DMS114 treated with DMSO at 0.1 percent for 48 hours (cell line): ENCODE results near the gene CLIC4.
"Not testable (repeated sequence)": the region's sequence is repeated elsewhere in the genome, so short reads cannot be mapped to it uniquely, and the experiment has no call there.

Experiments used
- DNase-seq: peaks from one replicate; lab custom pipeline; 2025; ENCODE audit not compliant: unreplicated experiment; lab: John Stamatoyannopoulos, UW

CLIC4 gene

DNA sequence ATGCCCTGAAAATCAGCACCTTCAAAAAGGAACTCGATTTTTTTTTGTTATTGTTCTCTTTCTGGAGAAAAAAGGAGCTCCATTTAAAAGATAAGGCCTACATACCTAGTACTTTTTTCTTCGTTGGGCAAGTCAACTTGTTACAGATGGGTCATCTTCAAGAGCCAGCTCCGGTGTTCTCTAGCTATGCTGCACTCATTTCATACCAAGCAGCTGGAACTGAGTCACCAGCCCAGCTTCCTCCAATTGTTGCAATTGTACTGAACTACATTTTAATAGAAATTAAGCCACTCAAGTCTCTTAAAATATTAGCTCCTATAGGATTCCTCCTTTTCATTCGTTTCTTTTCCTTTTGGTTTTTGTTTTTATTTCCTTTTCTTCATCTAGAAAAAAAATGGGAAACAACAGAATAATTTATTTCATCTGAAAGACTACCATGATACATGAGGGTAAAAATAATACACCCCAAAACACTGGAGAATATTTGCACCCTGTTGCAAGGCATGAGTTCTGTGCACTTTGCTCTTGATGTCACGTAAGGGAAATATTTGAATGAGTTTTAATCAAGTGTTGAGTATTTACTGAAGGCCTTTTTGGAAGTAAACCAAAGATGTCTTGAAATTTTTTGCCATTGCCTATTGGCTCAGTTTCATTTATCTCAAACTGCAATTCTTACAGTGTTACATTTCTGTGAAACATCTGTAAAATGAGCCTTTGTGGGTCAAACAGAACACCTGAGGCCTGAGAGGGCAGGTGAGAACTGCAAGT lies 60.5 kb downstream of the CLIC4 start:
- no peak for DNase-seq

DNA sequence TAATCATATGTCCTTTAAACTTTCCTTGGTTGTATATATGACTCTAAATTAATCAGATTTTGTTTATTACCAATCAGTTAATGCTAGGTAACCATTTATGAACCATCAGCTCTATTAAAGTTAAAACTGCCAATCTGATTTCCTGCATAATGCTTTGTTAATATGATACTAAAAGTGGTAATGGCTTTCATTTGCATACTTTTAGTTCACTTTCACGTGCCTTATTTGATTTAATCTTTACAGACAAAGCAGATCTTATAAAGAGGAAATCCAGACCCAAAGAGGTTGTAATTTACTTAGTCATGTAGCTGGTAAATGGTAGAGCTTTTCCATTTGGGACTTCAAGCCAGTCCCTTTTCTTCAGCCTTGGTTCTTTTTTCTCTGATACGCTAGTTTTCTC lies 61.3 kb downstream of the CLIC4 start:
- no peak for DNase-seq

DNA sequence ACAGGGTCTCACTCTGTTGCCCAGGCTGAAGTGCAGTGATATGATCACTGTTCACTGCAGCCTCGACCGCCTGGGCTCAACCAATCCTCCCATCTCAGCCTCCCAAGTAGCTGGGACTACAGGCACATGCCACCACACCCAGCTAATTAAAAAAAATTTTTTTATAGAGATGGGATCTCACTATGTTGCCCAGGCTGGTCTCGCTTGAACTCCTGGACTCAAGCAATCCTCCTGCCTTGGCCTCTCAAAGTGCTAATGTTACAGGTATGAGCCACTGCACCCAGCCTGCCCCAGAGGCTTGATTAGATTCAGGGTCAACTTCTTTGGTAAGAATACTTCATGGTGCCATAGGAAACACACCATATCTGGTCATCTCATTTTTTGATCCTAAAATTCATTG lies 66.2 kb downstream of the CLIC4 start:
- not testable (repeated sequence) for DNase-seq

DNA sequence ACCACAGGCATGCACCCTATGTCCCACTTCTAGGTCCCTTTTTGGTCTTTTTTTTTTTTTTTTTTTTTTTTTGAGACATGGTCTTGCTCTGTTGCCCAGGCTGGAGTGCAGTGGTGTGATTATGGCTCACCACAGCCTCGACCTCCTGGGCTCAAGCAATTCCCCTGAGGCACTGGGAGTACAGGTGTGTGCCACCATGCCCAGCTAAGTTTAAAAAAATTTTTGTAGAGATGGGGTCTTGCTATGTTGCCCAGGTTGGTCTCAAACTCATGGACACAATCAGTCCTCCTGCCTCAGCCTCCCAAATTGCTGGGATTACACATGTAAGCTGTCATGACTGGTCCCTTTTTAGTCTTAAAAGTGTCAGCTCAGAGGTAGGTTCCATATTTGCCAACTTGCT lies 75.0 kb downstream of the CLIC4 start:
- DNase-seq, result not testable (repeated sequence)

DNA sequence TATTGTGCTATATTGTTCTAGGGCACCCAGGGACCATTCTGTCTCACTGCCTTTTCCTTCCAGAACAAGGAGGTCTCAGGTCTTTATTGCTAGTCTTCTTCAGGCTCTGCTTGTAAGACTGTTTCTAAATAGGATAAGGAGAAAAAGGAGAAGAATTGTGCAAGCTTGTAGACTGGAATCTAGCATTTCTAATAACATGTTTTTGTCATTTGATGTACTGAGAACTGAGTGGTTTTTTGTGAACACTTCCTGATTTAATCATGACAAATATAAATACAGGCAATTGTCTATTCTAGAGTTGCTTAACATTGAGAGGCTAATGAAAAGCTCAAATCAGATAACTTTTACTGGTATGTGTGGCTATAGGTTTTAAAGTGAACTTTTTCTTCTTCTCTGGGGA lies 77.6 kb downstream of the CLIC4 start:
- DNase-seq, result no peak

DNA sequence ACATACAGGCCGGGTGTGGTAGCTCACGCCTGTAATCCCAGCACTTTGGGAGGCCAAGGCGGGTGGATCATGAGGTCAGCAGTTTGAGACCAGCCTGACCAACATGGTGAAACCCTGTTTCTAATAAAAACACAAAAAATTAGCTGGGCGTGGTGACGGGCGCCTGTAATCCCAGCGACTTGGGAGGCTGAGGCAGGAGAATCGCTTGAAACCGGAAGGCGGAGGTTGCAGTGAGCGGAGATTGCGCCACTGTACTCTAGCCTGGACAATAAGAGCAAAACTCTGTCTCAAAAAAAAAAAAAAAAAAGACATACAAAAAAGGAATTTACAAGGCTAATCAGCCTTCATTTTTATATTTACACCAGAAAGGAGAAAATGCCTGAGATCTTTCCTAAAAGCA lies 78.2 kb downstream of the CLIC4 start:
- not testable (repeated sequence) for DNase-seq

DNA sequence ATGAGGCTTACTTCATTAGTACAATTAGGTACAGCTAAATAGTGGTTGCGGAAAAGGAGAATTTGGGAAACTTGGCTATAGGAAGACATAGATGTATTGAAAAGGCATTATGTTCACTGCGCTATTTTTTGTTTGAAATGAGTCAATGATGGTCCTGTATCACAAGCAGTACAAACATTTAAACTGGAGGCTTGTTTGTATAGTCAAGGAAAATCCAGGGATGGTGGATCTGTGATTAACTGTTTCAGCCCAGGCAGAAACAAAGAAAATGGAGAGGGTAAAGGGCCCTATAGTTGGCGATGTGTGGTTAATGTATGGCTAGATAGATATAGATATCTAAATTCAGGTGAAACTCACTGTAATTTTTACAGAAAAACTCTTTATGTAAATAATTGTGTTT lies 79.9 kb downstream of the CLIC4 start:
- DNase-seq, result no peak

DNA sequence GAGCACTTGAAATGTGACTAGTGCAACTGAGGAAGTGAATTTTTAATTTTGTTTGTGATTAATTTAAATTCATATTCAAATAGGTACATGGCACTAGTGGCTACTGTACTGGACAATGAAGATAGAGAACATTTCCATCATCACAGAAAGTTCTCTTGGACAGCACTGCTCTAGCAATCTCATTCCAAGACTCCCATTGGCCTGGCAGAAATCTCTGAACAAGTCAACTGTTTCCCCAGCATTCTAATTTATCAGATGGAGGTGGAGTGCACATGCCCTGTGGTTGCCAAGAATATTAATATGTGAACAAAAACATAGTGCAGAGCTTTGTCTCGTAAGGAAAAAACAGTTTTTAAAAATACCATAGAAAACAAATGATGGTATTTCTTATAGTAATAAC lies 81.3 kb downstream of the CLIC4 start:
- DNase-seq, result no peak

DNA sequence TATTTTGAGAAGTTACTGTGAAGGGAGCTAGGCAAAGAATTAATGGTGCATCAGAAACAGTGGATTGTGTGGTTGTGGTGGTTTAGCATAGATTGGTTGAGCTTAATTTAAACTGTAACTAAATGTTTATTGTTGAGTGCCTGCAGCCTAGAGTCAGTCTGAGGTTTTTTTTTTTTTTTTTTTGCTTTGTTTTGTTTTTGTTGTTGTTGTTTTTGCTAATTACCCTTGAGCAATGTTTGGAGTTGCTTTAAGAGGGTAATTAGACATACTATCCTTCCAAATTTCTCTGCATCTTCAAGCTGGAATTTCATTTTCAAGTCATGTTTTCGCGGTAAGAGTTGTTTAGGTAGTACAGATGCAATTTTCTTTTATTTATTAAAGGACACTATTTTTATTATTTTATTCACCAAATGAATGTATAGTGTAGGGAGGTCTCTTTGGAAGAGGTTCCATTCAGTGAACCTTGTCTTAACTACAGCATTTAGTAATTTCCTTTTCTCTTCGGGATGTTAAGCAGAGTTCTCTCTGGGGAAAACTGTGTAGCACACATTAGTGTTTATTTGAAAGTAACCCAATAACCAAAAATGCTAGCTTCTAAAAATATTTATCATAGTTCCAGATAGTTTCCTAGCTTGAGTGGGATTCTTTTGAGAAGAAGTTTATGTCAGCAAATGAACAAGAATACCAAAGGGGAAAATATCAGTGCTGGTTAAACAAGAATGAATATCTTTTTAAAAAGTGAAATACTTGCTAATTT lies 82.3 kb downstream of the CLIC4 start:
- peak; percentile 25 for DNase-seq

DNA sequence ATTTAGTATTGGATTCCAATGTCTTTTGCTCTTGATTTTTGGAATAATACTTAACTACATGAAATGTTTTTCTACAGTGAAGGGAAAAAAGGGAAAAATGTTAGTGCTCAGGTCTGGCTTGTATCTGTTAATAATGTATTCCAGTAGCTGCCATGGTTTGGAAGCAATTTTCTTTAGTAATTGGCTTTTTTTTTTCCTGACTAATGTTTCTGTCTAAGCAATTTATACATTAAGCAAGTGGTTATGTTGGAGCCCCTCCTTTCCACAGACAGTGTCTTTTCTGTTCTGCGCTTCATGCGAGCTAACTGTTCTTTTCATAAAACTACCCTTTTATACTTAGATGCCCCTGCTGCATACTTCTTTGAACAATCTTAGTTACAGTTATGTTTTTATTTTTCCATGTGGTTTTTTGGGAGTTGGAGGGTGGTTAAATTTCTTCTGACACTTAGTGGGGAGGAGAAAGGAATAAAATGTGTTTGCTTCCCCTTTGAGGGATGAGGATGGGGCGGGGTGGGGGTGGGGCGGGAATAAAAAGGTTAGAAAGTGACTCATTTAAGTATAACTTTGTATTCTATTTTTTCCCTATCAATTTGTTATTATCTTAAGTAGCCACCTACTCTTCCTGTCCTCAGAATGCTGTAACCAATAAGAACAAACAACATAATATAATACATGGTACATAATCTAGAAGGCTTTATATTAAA lies 83.1 kb downstream of the CLIC4 start:
- DNase-seq, result no peak

DNA sequence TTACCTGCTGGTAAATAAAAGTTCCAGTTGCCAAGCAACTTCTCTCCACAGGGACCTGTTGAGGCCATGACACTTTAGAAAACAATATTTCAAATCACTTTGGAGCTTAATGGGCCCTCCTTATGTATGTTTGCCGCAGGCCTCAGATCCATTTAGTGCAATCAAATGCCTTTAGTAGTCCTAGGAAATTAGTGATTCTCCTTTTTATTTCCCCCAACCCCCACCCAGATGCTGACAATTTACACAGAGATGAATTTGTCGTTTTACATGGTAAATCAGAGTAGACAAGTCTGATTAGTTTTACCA lies 83.6 kb downstream of the CLIC4 start:
- peak; percentile 28 for DNase-seq

DNA sequence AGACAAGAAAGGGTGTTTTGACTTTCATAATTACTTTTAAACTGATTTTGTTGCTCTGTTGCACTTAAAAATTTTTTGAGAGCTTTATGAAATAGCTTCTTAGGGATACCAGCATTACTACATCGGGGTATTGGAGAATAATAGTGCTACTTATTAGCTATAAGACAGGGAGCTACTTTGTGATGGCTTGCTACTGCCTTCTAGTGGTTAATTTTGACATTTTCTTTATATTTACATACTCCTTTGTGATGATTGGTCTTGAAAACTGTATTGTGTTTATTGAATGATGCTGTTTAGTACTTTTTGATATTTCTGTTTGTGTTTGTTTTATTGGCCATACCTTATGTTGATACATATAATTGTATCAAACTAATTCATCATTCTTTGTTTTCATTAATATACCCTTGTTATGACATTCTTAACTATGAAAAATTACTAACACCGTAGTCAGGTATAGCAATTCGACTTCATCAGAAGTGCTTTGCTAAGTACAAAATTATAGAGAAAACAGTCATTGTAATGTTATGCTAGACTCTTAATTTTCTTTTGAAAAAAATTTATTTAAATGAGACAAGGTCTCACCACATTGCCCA lies 85.5 kb downstream of the CLIC4 start:
- DNase-seq, result peak; percentile 72

DNA sequence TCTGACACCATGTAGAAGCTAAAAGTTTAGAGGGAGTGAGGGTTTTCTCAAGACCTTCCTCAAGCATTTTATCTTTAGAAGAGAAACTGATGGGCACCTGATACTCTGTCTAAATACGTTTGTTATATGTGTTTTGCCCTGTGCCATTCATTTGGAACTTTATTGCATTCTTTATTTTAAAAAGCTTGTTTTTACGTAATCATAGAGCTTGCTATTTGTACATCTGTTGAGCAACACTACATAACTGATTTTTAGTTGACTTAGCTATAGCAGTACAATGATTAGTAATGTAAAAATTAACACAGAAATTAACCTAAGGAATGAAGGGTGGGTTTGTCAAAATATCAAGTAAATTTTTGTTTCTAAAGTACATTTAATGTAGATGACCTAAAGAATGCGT lies 96.3 kb downstream of the CLIC4 start:
- DNase-seq, result no peak

DNA sequence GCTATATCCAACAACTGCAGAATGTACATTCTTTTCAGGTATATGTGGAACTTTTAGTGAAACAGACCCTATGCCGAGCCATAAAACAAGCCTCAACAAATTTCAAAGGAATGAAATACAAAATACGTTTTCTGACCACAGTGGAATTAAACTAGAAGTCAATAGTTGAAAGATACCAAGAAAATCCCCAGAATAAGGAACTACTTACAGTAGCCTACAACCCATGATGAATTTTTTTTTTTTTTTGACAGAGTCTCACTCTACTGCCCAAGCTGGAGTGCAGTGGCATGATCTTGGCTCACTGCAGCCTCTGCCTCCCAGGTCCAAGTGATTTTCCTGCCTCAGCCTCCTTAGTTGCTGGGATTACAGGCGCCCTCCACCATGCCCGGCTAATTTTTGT lies 101.4 kb downstream of the CLIC4 start:
- no peak for DNase-seq

DNA sequence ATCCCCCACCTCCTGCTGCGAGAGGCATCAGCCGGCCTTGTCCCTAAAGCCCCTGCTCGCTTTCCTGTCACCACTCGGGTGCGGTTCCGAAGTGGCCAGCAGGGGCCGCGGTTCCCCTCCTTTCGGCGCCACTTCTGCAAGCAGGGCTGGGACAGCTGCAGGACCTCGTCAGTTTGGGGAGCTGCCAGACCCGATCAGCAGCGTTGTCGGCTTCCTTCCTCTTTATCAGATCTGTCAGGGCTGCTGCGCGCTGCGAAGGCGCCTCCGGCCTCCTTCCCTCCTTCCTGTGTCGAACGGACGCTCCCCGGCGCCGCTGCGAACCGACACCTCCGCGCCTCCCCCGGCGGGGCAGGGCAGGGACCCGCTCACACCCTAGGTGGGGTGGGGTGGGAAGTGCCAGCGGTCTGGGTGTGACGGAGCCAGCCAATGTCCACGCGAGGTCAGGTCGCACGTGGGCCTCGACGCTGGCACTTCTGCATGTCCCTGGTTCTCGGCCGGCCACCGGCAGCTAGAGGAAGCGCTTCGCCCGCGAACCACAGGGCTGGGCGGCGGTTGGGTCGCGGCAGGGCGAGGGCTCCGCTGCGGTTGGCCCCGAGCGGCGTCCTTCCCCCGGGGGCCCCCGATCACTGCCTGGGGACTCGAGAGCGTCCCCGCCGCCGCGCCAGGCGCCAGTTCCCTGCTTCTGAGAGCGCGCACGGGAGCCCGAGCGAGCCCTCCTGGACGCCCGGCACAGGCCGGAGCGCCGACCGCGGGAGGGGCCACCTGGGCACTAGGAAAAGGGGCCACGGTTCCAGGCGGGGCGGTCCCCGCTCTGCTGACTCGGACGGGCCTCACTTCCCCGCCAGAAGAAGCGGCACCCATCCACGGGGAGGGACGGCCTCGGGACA lies 103.0 kb downstream of the CLIC4 start:
- DNase-seq, result peak; percentile 60

DNA sequence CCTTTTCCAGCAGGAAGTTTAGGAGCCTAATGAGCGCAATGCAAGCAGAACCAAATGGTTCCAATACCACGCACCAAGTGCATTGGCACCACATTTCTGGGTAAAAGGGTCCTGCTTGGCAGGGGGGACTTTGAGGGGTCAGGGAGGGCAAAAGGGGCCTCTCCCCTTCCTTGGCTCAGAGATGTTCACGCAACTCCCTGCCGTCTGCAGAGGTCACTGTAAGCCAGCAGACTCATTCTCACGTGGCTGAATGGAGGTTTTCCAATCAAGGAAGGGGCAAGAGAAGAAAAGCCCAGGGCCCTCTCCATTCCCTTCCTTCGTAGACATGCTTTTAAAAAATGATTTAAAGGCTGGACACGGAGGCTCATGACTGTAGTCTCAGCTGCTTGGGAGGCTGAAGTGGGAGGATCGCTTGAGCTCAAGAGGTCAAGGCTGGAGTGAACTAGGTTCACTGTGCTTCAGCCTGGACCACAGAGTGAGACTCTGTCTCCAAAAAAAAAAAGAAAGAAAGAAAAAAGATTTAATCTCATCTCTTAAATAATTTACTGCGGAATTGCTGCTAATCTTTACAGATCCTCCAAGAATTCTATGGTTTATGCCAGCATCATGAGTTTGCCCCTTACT lies 104.5 kb downstream of the CLIC4 start:
- DNase-seq, result no peak

DNA sequence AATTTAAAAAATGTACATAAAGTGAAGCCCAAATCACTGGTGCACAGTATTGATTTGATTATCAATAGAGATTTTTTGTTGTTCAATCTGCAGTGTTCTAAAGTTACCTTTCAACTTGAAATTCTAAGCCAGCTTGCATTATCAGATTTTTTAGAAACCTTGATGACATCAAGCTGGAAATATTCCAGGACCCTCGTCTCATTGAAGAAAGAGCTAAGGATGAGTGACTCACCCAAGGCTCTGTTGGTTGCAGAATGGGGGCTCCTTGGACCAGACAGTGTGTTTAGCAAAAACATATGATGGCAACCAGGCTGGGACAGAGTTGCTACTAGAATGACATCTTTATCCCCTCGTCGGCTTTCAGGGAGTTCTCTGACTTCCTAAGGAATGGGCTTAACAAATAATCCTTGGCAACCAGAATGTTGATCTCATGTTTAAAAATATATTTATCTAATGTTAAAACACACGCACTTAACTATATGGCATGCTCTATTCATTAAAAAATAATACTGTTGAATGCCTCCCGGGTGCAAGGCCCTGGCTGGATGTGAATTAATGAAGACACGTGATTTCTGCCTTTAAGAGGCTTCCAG lies 105.2 kb downstream of the CLIC4 start:
- no peak for DNase-seq

DNA sequence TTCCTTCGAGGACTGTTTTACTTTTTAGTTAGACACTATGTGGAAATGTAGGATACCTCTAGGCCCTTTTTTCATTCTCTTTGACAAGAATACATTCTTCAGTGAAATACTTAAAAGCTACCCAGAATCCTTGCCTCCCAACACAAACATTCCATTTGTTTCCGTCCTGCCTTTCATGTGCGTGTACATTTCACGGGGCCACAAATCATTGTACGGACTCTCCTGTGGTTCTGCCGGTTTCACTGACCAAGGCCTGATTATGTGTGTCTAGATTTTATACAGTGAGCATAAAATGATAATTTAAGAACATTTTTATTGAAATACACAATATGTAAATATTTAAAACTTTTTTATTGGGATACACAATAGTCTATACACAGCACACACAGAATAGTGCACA lies 108.4 kb downstream of the CLIC4 start:
- DNase-seq, result no peak

DNA sequence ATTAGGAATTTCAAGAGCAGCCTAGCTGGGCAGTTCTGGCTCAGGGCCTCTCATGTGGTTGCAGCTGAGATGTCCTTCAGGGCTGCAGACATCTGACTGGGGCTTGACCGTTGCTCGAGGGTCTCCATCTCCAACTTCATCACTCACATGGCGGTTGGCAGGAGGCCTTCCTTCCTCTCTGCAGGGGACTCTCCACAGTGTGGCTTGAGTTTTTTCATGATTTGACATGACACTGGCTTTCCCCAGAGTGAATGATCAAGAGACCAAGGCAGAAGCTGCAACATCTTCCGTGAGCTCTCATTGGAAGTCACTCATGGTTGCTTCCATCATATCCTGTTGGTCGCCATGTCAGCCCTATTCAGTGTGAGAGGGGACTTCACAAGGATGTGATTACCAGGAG lies 110.2 kb downstream of the CLIC4 start:
- DNase-seq, result no peak
